ENCODE measurements around the gene GAS2L3. TPM values are rescaled to one million over a fixed set of nuclear protein-coding genes. Genes with fewer than 3 reads are reported as not detected.
"Not testable (repeated sequence)": the region's sequence is repeated elsewhere in the genome, so short reads cannot be mapped to it uniquely, and the experiment has no call there.

The GAS2L3 gene
- total RNA-seq, 1 experiment from 2014 or later: 29.9 TPM

DNA sequence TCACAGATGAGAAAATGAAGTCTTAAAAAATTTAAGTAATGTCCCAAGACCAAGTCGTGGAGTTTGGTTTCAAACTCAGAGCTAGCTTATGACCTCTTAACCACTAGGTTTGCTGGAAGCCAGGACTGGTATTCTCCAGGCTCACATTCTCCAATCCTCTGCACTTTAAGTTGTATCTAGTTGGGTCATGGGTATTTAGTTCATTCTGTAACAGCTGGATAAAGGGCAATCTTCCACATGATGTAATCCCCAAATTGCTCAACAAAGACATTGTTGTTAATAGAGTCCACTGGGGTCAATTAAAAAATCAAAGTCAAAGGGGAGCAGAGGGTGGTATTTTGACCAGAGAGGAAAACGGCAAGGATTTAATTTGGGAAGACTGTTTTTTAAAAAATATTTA, 17.8 kb upstream of the GAS2L3 start:
- Mint-ChIP-seq H3K4me3 (ENCODE audit: unreplicated experiment) (no peak overlapping the region), H3K4me1 (ENCODE audit: insufficient read depth, unreplicated experiment) (no peaks in the 10 kb centered on the region), H3K27ac (ENCODE audit: low read depth, unreplicated experiment) (no peak overlapping the region), H3K27me3 (ENCODE audit: insufficient read depth, unreplicated experiment) (no peaks in the 10 kb centered on the region), H3K9me3 (ENCODE audit: unreplicated experiment) (no peaks in the 10 kb centered on the region), H3K36me3 (ENCODE audit: insufficient read depth, unreplicated experiment) (no peaks in the 10 kb centered on the region)
- ChIA-PET CTCF (interaction anchor here (0.6 to 7.0 kb wide), 21 partner anchors 9 to 466 kb away, joined by 3 to 99 read pairs (median 4); partner anchors contain the start of gene ACTR6), POLR2A (no interaction called here)
- TF ChIP-seq, protein P1, sequence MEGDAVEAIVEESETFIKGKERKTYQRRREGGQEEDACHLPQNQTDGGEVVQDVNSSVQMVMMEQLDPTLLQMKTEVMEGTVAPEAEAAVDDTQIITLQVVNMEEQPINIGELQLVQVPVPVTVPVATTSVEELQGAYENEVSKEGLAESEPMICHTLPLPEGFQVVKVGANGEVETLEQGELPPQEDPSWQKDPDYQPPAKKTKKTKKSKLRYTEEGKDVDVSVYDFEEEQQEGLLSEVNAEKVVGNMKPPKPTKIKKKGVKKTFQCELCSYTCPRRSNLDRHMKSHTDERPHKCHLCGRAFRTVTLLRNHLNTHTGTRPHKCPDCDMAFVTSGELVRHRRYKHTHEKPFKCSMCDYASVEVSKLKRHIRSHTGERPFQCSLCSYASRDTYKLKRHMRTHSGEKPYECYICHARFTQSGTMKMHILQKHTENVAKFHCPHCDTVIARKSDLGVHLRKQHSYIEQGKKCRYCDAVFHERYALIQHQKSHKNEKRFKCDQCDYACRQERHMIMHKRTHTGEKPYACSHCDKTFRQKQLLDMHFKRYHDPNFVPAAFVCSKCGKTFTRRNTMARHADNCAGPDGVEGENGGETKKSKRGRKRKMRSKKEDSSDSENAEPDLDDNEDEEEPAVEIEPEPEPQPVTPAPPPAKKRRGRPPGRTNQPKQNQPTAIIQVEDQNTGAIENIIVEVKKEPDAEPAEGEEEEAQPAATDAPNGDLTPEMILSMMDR (IDR thresholded peaks at IDR 0.05; ENCODE audit: unreplicated experiment): no peak
- BruUV-seq (replicated peaks): no TSS peak
- intact Hi-C loops (cut with micrococcal nuclease): loop anchor here (2.0 kb wide), 1 partner anchor 177 kb away; no protein-coding TSS in a partner anchor
- peak; percentile 14 for DNase-seq (ENCODE audit: unreplicated experiment)

DNA sequence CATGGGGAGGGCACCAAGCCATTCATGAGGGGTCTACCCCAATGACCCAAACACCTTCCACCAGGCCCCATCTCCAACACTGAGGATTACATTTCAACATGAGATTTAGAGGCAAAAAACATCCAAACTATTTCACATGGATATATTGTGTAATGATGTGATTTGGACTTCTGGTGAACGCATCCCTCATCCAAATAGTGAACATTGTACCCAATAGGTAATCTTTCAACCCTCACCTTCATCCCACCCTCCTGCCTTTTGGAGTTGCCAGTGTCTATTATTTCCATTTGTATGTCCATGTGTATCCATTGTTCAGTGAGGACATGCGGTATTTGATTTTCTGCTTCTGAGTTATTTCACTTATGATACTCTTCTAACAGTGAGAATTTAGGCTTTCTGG, 16.1 kb upstream of the GAS2L3 start:
- ChIA-PET CTCF (interaction anchor here (0.7 to 7.0 kb wide), 3 partner anchors 10 to 209 kb away, joined by 3 to 99 read pairs (median 3); no protein-coding TSS in a partner anchor), POLR2A (no interaction called here)
- Mint-ChIP-seq H3K4me3 (ENCODE audit: unreplicated experiment) (no peak overlapping the region), H3K4me1 (ENCODE audit: insufficient read depth, unreplicated experiment) (no peaks in the 10 kb centered on the region), H3K9me3 (ENCODE audit: unreplicated experiment) (no peaks in the 10 kb centered on the region), H3K27me3 (ENCODE audit: insufficient read depth, unreplicated experiment) (peaks cover 1% of the 10 kb centered on the region), H3K36me3 (ENCODE audit: insufficient read depth, unreplicated experiment) (no peaks in the 10 kb centered on the region), H3K27ac (ENCODE audit: low read depth, unreplicated experiment) (no peak overlapping the region)
- intact Hi-C loops (cut with micrococcal nuclease): no loop called here
- DNase-seq (ENCODE audit: unreplicated experiment): no peak
- BruUV-seq (replicated peaks): no TSS peak
- TF ChIP-seq, protein P1 (IDR thresholded peaks at IDR 0.05; ENCODE audit: unreplicated experiment): no peak

DNA sequence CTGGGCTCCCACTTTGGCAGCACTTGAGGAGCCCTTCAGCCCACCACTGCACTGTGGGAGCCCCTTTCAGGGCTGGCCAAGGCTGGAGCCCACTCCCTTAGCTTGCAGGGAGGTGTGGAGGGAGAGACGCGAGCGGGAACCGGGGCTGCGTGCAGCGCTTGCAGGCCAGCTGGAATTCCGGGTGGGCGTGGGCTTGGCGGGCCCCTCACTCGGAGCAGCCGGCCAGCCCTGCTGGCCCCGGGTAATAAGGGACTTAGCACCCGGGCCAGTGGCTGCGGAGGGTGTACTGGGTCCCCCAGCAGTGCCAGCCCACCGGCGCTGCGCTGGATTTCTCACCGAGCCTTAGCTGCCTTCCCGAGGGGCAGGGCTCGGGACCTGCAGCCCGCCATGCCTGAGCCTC, 14.2 kb upstream of the GAS2L3 start:
- H3K4me1 Mint-ChIP-seq (ENCODE audit: insufficient read depth, unreplicated experiment); intact Hi-C loops (cut with micrococcal nuclease); H3K36me3 Mint-ChIP-seq (ENCODE audit: insufficient read depth, unreplicated experiment); BruUV-seq (replicated peaks); H3K27ac Mint-ChIP-seq (ENCODE audit: low read depth, unreplicated experiment); DNase-seq (ENCODE audit: unreplicated experiment); POLR2A ChIA-PET; H3K9me3 Mint-ChIP-seq (ENCODE audit: unreplicated experiment); H3K4me3 Mint-ChIP-seq (ENCODE audit: unreplicated experiment): not testable (repeated sequence)
- CTCF ChIA-PET: interaction anchor here (0.9 to 7.0 kb wide), 2 partner anchors 71 to 211 kb away, joined by 3 to 99 read pairs; no protein-coding TSS in a partner anchor
- peaks cover 12% of the 10 kb centered on the region for H3K27me3 Mint-ChIP-seq (ENCODE audit: insufficient read depth, unreplicated experiment)

DNA sequence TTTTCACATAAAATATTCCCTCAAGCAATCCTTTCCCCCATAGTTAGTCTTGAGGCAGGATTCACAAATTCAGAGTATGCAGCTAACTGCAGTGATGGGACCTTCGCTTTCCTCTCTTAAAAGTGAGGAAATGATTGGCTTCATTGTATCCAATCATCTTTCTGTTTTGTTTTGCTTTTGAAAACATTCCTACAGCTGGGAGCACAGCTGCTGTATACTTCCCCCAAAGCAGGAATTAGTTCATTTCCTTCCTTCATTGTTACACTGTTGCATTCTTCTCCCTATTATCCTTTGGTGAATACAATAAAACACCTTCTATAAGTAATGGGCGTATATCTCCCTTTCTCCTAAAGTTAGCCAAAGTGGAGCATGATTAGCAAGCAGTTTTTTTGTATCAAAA, 9.4 kb upstream of the GAS2L3 start:
- peaks cover 24% of the 10 kb centered on the region for H3K27me3 Mint-ChIP-seq (ENCODE audit: insufficient read depth, unreplicated experiment)
- no TSS peak for BruUV-seq (replicated peaks)

More for the DNA sequence above, 9.4 kb upstream of the GAS2L3 start:
- no peak for DNase-seq (ENCODE audit: unreplicated experiment)
- Mint-ChIP-seq H3K4me3 (ENCODE audit: unreplicated experiment) (no peak overlapping the region), H3K9me3 (ENCODE audit: unreplicated experiment) (no peaks in the 10 kb centered on the region), H3K36me3 (ENCODE audit: insufficient read depth, unreplicated experiment) (no peaks in the 10 kb centered on the region), H3K27ac (ENCODE audit: low read depth, unreplicated experiment) (no peak overlapping the region), H3K4me1 (ENCODE audit: insufficient read depth, unreplicated experiment) (peaks cover 8% of the 10 kb centered on the region)
- intact Hi-C loops (cut with micrococcal nuclease): no loop called here
- TF ChIP-seq, protein P1 (IDR thresholded peaks at IDR 0.05; ENCODE audit: unreplicated experiment): no peak
- POLR2A ChIA-PET: no interaction called here
- CTCF ChIA-PET: no interaction called here

Data from MCF 10A (cell line).